COLO829 (cell line): ENCODE measurements around the gene MIPOL1.
A peak's percentile ranks its signal among the peaks of the same experiment; 100 is the strongest.
"Not testable (repeated sequence)": the region's sequence is repeated elsewhere in the genome, so short reads cannot be mapped to it uniquely, and the experiment has no call there.

Source experiments
- DNase-seq: peaks from one replicate; pipeline ENCODE4 v3.0.0; 2012; ENCODE audit warnings: low spot score

The MIPOL1 gene

DNA sequence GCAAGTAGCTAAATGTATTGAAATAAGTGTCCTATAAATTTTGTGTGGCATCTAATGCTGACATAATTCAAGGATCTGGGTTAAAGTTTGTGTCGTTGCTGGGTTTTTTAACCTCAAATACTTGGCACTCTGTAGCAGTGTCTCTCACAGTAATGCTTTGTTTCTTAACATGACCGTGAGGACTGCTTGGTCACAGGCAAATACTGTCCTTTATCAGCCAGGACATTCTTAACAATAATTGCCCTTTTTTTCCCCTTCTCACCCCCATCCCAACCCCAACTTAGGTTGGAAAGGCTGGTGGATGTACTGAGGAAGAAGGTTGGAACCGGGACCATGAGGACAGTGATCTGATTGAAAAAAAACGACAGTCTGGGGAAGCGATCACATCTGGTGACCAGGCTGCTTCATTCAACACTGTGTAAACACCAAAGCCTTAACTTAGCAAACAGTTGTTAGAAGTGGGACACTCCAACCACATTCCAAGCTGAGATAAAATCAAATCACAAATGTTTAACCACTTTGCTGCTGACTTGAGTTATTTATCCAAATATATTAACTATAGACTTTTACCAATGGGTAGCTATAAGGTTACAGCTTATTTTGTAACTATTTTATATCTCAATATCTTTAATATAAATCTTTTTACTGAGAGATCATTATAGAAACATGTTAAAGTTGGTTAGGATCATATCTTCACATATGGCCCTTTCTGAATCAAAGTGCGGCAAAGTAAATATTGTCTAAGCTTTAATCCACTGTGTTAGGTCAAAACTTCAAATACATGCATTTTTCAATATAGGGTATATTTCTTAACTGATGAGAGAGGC, 349.1 kb downstream of the MIPOL1 start:
- DNase-seq = peak; percentile 5

GRCh38 chr14:37550511-37550910, 352.8 kb downstream of the MIPOL1 start:
- no peak for DNase-seq

- no peak for DNase-seq
These were observed 353.4 kb downstream of the MIPOL1 start for GRCh38 chr14:37551119-37551518.

DNA sequence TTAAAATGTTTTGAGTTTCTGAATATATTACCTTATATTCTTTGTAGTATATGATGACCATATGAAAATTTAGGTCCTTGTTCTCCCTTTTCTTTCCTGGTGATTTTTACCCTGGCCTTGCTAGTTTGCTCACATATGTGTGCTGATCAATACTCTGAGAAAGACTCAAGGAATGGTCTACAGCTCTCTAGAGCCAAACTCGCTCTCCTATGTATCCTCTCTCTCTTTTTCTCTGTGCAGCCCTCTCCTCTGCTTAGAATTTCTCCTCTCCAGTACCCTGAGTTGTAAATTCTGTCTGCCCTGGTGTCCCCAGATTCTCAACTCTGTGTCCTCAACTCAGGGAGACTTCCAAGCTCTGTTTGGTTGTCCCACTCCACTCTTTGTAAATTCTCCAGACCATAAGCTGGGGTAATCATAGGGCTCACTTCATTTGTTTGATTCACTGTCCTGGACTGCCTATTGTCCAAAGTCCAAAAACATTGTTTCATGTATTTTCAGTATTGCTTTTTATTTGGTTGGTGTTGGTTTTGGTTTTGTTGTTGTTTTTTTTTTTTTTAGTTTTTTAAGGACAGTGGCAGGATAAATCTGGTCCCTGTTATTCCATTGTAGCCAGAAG, 356.3 kb downstream of the MIPOL1 start:
- DNase-seq = no peak

DNA sequence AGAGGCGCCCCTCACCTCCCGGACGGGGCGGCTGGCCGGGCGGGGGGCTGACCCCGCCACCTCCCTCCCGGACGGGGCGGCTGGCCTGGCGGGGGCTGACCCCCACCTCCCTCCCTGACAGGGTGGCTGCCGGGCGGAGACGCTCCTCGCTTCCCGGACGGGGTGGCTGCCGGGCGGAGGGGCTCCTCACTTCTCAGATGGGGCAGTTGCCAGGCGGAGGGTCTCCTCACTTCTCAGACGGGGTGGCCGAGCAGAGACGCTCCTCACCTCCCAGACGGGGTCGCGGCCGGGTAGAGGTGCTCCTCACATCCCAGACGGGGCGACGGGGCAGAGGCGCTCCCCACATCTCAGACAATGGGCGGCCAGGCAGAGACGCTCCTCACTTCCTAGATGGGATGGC, 357.9 kb downstream of the MIPOL1 start:
- DNase-seq = not testable (repeated sequence)

DNA sequence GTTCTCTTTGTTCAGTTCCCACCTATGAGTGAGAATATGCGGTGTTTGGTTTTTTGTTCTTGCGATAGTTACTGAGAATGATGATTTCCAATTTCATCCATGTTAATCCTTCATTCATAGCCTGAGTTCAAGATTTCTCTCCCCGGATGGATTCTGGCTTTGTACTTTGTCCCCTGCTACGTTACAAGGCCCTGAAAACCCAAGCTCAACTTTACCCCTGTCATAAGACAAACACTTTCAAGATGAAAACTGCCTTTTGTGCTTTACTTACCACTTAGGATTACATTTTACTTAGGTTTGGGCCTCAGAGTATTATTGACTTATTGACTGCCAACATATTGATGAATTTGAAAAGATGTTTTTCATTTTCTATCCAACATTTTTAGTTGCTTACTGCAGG, 361.0 kb downstream of the MIPOL1 start:
- no peak for DNase-seq

- no peak for DNase-seq
These were observed 361.6 kb downstream of the MIPOL1 start for GRCh38 chr14:37559386-37559785.

- no peak for DNase-seq
These were observed 365.5 kb downstream of the MIPOL1 start for GRCh38 chr14:37563189-37563588.

GRCh38 chr14:37565550-37565949, 367.8 kb downstream of the MIPOL1 start:
- DNase-seq = no peak

DNA sequence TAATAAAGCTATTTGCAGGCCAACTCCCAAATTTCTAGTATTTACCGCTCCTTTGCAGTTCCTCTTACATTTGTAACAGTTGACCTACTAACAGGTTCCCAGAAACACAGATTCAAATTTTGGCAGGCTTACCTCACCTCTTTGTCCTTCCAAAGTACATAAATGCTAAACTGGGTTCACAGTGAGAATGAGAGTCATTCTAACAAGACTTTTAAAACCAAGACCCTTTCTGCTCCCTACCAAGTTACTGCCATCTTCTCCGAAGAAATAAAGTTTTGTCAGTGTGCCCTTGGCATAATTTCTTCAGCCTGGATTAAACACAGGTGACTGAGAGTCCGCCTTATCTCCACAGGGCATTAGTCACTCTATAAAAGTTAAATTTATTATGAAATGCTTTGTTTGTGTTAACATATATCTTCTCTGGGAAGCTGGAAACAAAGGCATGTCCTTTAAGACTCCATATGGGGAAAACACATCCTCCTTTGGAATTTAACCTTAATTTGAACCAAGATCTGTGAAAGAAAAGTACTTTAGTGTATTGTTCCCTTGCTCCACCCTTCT, 369.2 kb downstream of the MIPOL1 start:
- DNase-seq = peak; percentile 70

GRCh38 chr14:37569729-37570128, 372.0 kb downstream of the MIPOL1 start:
- DNase-seq = no peak

- no peak for DNase-seq
These were observed 373.7 kb downstream of the MIPOL1 start for GRCh38 chr14:37571391-37571790.

- no peak for DNase-seq
These were observed 375.6 kb downstream of the MIPOL1 start for GRCh38 chr14:37573356-37573755.

DNA sequence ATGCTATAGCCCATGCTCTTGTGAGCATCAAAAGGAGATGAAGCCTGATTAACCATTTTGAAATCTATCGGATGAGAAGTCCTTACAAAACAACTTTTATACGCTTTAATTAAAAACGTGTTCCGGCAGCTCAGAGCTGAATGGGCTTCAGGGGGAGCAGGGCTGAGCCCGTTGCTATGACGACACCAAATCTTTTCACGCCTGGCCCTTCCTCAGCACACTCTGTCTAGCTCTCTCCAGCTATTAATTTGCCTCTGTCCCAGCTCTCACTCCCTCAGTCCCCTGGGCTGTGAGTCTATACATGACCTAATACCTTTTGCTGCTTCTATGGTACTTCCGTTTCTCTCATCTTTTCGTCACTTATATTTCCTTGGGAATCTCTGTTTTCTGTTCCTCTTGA, 381.5 kb downstream of the MIPOL1 start:
- DNase-seq = no peak

DNA sequence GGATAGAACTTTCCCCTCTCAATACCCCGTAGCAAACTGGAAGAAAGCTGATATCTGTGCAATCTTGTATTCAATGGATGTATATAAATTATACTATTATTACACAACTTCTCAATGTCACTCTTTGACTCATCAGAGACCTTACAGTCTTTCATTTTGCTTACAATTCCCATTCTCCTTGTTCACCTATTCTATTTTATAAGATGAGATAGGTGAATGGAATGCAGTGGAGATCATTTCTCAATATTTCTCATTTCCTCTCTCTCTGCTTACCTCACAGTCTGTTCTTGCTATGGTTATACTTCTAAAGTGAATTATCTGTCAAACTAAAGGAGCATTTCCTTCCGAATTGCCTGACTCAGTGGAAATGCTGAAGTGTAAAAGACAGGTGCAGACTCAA, 382.4 kb downstream of the MIPOL1 start:
- no peak for DNase-seq

DNA sequence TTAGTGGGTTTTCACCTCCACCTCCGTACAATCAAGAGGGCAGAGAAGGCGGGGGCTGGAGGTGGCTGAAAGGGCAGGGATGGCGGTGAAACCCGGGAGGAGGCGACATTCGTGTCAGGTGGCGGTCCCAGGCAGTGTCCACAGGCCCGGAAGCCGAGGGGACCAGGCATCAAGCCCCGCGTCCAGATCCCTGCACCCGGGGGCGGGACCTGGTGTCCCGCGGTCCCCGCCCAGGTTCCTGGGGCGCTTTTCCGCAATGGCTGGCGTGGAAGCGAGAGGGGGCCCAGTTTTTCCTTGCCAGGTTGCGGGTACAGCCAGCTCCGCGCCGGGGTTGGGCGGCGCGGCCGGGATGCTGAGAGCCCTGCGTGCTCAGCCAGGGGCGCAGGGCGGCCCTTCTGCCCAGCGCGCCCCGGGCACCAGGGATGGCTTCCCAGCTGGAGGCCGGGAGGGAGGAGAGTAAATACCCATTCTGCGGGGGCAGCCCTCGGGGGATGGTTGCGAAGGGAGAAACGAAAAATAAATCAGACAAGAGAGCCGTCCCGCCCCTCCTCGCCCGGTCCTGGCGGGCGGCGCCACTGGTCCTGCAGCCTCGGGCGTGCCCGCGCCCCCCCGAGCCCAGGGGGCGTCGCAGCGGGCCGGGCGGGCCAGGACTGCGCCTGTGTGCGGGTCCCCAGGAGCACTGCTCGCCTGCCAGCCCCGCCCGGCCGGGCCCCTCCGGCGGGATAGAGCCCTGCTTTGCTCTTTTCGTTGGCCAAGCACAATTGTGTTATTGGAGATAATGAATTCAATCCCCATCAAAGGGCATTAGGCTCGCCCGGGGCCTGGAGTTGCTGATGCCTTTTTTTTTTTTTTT, 385.8 kb downstream of the MIPOL1 start:
- DNase-seq = no peak

DNA sequence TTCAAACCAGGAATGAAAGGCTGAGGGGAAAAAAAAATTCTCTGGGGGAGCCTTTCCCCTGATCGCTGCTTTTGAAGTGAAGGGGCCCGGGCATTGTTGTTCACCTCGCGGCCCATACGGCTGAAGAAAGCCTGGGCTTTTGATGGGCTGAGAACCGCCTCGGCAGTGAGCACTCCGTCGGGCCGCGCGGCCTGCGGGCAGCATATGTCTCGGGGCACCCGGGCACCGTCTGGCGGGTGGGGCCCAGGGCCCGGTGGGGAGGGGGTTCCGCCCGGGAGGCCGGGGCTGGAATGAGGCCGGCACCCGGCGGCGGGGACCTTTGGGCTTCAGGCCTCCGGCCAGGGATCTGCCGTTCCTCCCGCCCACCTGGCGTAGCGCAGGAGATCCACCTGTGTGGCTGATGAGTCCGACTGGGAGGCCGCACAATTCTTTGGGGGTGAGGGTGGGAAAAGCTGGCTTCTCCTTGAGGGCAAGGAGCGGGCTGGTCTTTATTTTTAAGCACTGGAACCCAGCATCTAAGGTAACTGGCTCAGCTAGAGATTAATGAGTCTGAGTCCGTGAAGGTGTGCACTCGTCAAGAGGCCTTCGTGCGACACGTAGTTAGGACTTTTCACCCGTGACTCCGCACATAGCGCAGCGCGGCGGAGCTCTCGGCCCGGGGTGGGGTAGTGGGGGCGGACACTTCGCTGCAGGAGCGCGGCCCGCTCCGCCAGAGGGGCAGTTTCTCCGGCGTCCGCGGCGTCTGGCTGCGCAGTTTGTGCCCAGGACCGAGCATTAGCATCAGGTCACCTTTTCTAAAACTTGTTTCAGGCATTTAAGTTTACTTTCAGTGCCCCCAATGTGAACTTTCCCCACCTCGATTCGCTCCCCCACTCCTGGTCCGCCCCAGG, 386.7 kb downstream of the MIPOL1 start:
- no peak for DNase-seq

DNA sequence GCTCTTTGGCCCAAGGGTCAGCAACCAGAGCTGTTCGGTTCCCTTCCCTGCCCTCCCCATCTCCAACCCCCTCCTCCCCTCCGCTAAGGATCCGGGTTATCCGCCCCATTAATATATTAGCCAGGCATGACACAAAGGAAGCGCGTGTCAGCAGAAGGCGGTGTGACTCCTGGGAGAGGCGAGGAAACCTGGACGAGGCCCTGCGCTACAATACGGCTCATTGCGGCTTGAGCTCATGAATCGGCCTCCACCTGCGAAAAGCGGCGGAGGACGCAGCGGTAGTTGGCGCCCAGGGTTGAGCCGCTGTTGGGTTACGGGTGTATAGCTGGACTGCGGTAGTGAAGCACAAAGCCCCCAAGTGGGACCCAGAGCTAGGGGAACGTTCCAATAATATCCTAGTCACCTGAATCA, 387.4 kb downstream of the MIPOL1 start:
- DNase-seq = no peak

DNA sequence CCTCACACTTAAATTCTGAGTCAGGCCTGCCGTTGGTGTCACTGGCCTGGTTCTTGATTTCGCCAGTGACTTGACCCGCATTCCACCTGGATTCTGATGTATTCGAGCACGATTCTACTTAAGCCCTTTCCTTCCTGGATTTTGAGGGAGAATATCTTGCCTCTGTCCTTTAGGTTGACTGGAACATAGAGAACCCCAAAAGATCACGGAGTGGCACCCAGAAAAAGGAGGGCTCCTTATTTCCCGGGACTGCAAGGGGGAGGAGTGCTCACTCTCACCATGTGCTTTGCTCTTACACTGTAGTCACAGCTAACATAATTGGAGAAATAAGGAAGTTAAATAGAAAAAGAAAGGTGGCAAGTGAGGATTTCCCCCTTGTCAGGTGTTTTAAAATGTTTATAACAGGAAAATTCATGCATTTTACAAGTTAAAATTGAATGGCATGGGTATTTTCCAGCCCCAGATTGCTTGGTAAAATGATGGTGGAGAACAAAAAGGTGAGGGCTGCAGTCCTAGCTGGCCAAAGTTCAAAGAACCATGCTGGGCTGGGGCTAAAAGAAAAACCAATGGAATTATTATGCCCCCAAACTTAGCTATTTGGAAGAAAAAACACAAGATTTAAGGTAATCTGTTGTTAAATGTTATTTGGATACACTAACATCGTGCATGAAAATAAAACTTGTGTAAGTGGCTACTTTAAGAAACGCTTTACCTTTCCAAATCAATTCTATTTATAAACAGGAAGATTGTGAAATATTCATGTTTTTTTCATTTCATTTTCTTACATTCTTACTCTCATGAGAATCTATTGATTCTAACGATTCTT, 388.4 kb downstream of the MIPOL1 start:
- no peak for DNase-seq

GRCh38 chr14:37586797-37587130, 389.0 kb downstream of the MIPOL1 start:
- DNase-seq = no peak
